HepG2 (cell line): Measurements from ENCODE around the gene DAAM2. TPM values are rescaled to one million over a fixed set of nuclear protein-coding genes. Genes with fewer than 3 reads are reported as not detected.

Source experiments
- CBX1 ChIP-seq: IDR thresholded peaks from one replicate; pipeline ENCODE4 v1.6.1; 2016; ENCODE audit warnings: antibody characterized with exemption, low read depth
- CSRNP2 ChIP-seq: sonication (generic); formaldehyde crosslinking; conservative IDR thresholded peaks from 2 replicates; pipeline ENCODE4 v1.8.0; 2022; ENCODE audit warnings: low read depth, missing genetic modification reagents
- DRAP1 ChIP-seq: IDR thresholded peaks from 2 replicates; pipeline ENCODE4 v1.6.1; 2016; ENCODE audit warnings: missing genetic modification reagents, missing compliant biosample characterization
- HMGA1 ChIP-seq: sonication (generic); formaldehyde crosslinking; conservative IDR thresholded peaks from 2 replicates; pipeline ENCODE4 v1.4.0; 2020; ENCODE audit warnings: missing genetic modification reagents
- HOXA7 ChIP-seq: sonication (generic); formaldehyde crosslinking; IDR thresholded peaks from 2 replicates; pipeline ENCODE4 v1.8.1; 2022; ENCODE audit warnings: mild to moderate bottlenecking, missing genetic modification reagents, moderate library complexity
- PBX2 ChIP-seq: IDR thresholded peaks from 2 replicates; pipeline ENCODE4 v1.6.1; 2016; ENCODE audit warnings: control low read depth
- SMARCC2 ChIP-seq: fragments of 450-650 bp; IDR thresholded peaks from 2 replicates; pipeline ENCODE4 v1.6.1; 2017; ENCODE audit warnings: antibody characterized with exemption, mild to moderate bottlenecking
- SOX5 ChIP-seq: IDR thresholded peaks from 2 replicates; pipeline ENCODE4 v1.6.1; 2016; ENCODE audit warnings: borderline replicate concordance
- TCF7L2 ChIP-seq: IDR thresholded peaks from 2 replicates; pipeline ENCODE4 v1.6.1; 2011; ENCODE audit warnings: mild to moderate bottlenecking, low read depth, low read length, moderate library complexity
- THAP11 ChIP-seq: IDR thresholded peaks from 2 replicates; pipeline ENCODE4 v1.6.1; 2016; ENCODE audit warnings: missing biosample characterization, missing genetic modification reagents
- TP53 ChIP-seq: sonication (generic); formaldehyde crosslinking; conservative IDR thresholded peaks from 2 replicates; pipeline ENCODE4 v1.4.0; 2020; ENCODE audit warnings: missing genetic modification reagents
- YEATS4 ChIP-seq: sonication (generic); formaldehyde crosslinking; IDR thresholded peaks from 2 replicates; pipeline ENCODE4 v1.4.0; 2020; ENCODE audit warnings: missing genetic modification reagents, borderline replicate concordance
- ZFP36L1 ChIP-seq: sonication (generic); formaldehyde crosslinking; IDR thresholded peaks from 2 replicates; pipeline ENCODE4 v1.8.0; 2022; ENCODE audit warnings: mild to moderate bottlenecking, missing genetic modification reagents, moderate library complexity
- ZFP90 ChIP-seq: sonication (generic); formaldehyde crosslinking; IDR thresholded peaks from 2 replicates; pipeline ENCODE4 v1.8.0; 2022; ENCODE audit warnings: missing genetic modification reagents, mild to moderate bottlenecking, inconsistent platforms, borderline replicate concordance
- ZNF256 ChIP-seq: sonication (generic); formaldehyde crosslinking; conservative IDR thresholded peaks from 2 replicates; pipeline ENCODE4 v1.4.0; 2020; ENCODE audit warnings: missing genetic modification reagents
- ZNF326 ChIP-seq: sonication (generic); formaldehyde crosslinking; IDR thresholded peaks from 2 replicates; pipeline ENCODE4 v1.4.0; 2020; ENCODE audit warnings: missing genetic modification reagents, borderline replicate concordance
- ZNF354B ChIP-seq: sonication (generic); formaldehyde crosslinking; IDR thresholded peaks from 2 replicates; pipeline ENCODE4 v1.8.0; 2022; ENCODE audit warnings: mild to moderate bottlenecking, missing genetic modification reagents
- ZNF556 ChIP-seq: sonication (generic); formaldehyde crosslinking; IDR thresholded peaks from 2 replicates; pipeline ENCODE4 v1.4.0; 2020; ENCODE audit warnings: mild to moderate bottlenecking, missing genetic modification reagents, borderline replicate concordance
- ZNF557 ChIP-seq: sonication (generic); formaldehyde crosslinking; IDR thresholded peaks from 2 replicates; pipeline ENCODE4 v1.4.0; 2020; ENCODE audit warnings: missing genetic modification reagents
- ZNF609 ChIP-seq: sonication (generic); formaldehyde crosslinking; IDR thresholded peaks from 2 replicates; pipeline ENCODE4 v1.4.0; 2020; ENCODE audit warnings: mild to moderate bottlenecking, missing genetic modification reagents, borderline replicate concordance
- ZNF616 ChIP-seq: sonication (generic); formaldehyde crosslinking; IDR thresholded peaks from 2 replicates; pipeline ENCODE4 v1.5.0; 2020; ENCODE audit warnings: low read depth, mild to moderate bottlenecking, missing genetic modification reagents
- ZNF772 ChIP-seq: sonication (generic); formaldehyde crosslinking; IDR thresholded peaks from 2 replicates; pipeline ENCODE4 v1.5.0; 2020; ENCODE audit warnings: mild to moderate bottlenecking, missing genetic modification reagents
- ZNF83 ChIP-seq: sonication (generic); formaldehyde crosslinking; IDR thresholded peaks from 2 replicates; pipeline ENCODE4 v1.4.0; 2020; ENCODE audit warnings: missing genetic modification reagents, mild to moderate bottlenecking, borderline replicate concordance
- ZSCAN25 ChIP-seq: sonication (generic); formaldehyde crosslinking; IDR thresholded peaks from 2 replicates; pipeline ENCODE4 v1.8.0; 2022; ENCODE audit warnings: mild to moderate bottlenecking, missing genetic modification reagents
- polyA plus RNA-seq, 8 experiments: library from polyadenylated mRNA; depleted of rRNA in 3 of 8; stranded (reverse) in 7 of 8; unstranded in 1 of 8; fragments of >200 nt; fragmentation: Illumina TruSeq in 4 of 8; extraction: Trizol in 4 of 8; gene quantifications; 2 replicates each; pipeline versions ENCODE4 v1.2.1 to v1.2.3, GENCODE V29; 2011 to 2016; ENCODE audit warnings: low read depth in 4 of 8, missing spikeins in 1 of 8, mixed read lengths in 1 of 8; ENCODE audit not compliant: insufficient read depth in 1 of 8
- total RNA-seq, 5 experiments: library from RNA; depleted of rRNA; stranded (reverse); fragments of >200 nt; fragmentation: Illumina TruSeq; extraction: Trizol; gene quantifications; 2 replicates each; pipeline ENCODE4 v1.2.3, GENCODE V29; 2016; ENCODE audit warnings: low read depth in 1 of 5

The DAAM2 gene
- total and polyA plus RNA-seq, 2 of the 13 experiments (the other 11 are each of a cell fraction or from before 2014, with no cell fraction given), result 0.01 TPM; not detected in 1

- TF ChIP-seq DRAP1 (peak; percentile 85), PBX2 (CRISPR knock-in tag) (no peak), ZNF83 (0 out of 2 replicates have a peak, but pooled peaks have one; percentile 86), SMARCC2 (no peak), ZNF609 (no peak), ZFP90 (CRISPR knock-in tag) (no peak; the same call in 1 of the 2 replicates), SOX5 (CRISPR knock-in tag) (no peak), THAP11 (CRISPR knock-in tag) (peak; percentile 98), CBX1 (no peak), ZNF256 (CRISPR knock-in tag) (no peak), ZNF556 (CRISPR knock-in tag) (no peak; the same call in 1 of the 2 replicates), ZNF354B (CRISPR knock-in tag) (no peak), ZFP36L1 (CRISPR knock-in tag) (peak; percentile 85; the same call in 1 of the 2 replicates), YEATS4 (CRISPR knock-in tag) (no peak; the same call in 1 of the 2 replicates), ZNF557 (CRISPR knock-in tag) (no peak), ZSCAN25 (CRISPR knock-in tag) (no peak), ZNF616 (CRISPR knock-in tag) (no peak), TP53 (CRISPR knock-in tag) (no peak), HOXA7 (no peak), TCF7L2 (no peak), CSRNP2 (CRISPR knock-in tag) (no peak), HMGA1 (CRISPR knock-in tag) (no peak), ZNF326 (CRISPR knock-in tag) (no peak), ZNF772 (CRISPR knock-in tag) (no peak; the same call in 1 of the 2 replicates)
These were observed 142.1 kb downstream of the DAAM2 start, which contains the start of gene MOCS1 (continued) for GRCh38 chr6:39934131-39934757.
